ENCODE data around the gene PMEPA1. TPM values are rescaled to one million over a fixed set of nuclear protein-coding genes. Genes with fewer than 3 reads are reported as not detected.

Gene PMEPA1
- total and polyA plus RNA-seq, 2 experiments from 2014 or later, result 6.1 to 11.8 TPM

- H3K9ac ChIP-seq, result no peak overlapping the region
- TF ChIP-seq EZH2 (IDR thresholded peaks at IDR 0.05; ENCODE audit: insufficient read depth, poor library complexity, severe bottlenecking), result no peak
- TF ChIP-seq EZH2phosphoT487 (IDR thresholded peaks at IDR 0.05; ENCODE audit: insufficient read depth, low read depth), result no peak
- no peaks in the 10 kb centered on the region for H3K36me3 ChIP-seq (ENCODE audit: low read depth)
- H3K79me2 ChIP-seq (ENCODE audit: insufficient read depth), result peaks cover 91% of the 10 kb centered on the region
- no peak for DNase-seq
- no peaks in the 10 kb centered on the region for H3K9me3 ChIP-seq (ENCODE audit: low read depth)
- no peaks in the 10 kb centered on the region for H4K20me1 ChIP-seq (ENCODE audit: insufficient read depth)
- H3K27me3 ChIP-seq (replicated peaks; ENCODE audit: insufficient read depth), result no peaks in the 10 kb centered on the region
- no peaks in the 10 kb centered on the region for H3K4me1 ChIP-seq (ENCODE audit: insufficient read depth)
- no peaks in the 10 kb centered on the region for H3F3A ChIP-seq (ENCODE audit: insufficient read depth)
- H3K4me2 ChIP-seq (ENCODE audit: unreplicated experiment), result no peak overlapping the region
- H2AFZ ChIP-seq, result no peak overlapping the region
- in situ Hi-C loops (cut with MboI), result no loop called here
- WGBS, 2 experiments (ENCODE audit: low coverage in 1 of 2, low lambda C conversion rate in 2 of 2, missing lambda C conversion rate in 2 of 2), result 95% methylated on average over 14 of the region's 14 CpGs
- H3K4me3 ChIP-seq, result no peak overlapping the region
- no peaks in the 10 kb centered on the region for H3K9me2 ChIP-seq (ENCODE audit: insufficient read depth)
- no peak overlapping the region for H3K27ac ChIP-seq
Observed at GRCh38 chr20:57664924-57665588, 44.8 kb downstream of the PMEPA1 start.

DNA sequence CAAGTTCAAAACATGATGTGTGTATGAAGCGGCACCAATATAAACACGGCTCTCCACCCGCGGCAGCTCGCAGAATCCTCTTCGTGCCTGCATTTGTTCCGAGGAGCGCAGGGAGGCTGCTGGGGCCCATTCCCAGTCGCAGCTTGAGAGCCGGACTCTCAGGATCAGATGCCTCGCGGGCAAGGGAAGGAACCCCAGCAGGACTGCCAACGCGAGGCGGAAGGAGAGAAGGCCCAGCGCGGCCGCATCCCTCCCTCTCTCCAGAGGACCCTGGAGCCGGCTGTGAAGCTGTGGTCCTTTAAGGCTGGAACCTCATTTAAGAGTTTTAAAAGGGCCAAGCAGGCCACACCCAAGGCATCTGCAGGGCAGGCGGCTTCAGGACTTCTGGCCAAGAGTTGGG is 45.3 kb downstream of the PMEPA1 start:
- in situ Hi-C loops (cut with MboI), result no loop called here
- TF ChIP-seq EZH2phosphoT487 (IDR thresholded peaks at IDR 0.05; ENCODE audit: insufficient read depth, low read depth), result no peak
- TF ChIP-seq EZH2 (IDR thresholded peaks at IDR 0.05; ENCODE audit: insufficient read depth, poor library complexity, severe bottlenecking), result no peak

GRCh38 chr20:57663681-57664451 is 45.9 kb downstream of the PMEPA1 start:
- H3K36me3 ChIP-seq (ENCODE audit: low read depth), result no peaks in the 10 kb centered on the region
- TF ChIP-seq EZH2phosphoT487 (IDR thresholded peaks at IDR 0.05; ENCODE audit: insufficient read depth, low read depth), result no peak
- no peak for TF ChIP-seq EZH2 (IDR thresholded peaks at IDR 0.05; ENCODE audit: insufficient read depth, poor library complexity, severe bottlenecking)
- H3K9ac ChIP-seq, result no peak overlapping the region
- no peaks in the 10 kb centered on the region for H3K9me3 ChIP-seq (ENCODE audit: low read depth)
- no peaks in the 10 kb centered on the region for H3F3A ChIP-seq (ENCODE audit: insufficient read depth)
- DNase-seq, result no peak
- H4K20me1 ChIP-seq (ENCODE audit: insufficient read depth), result no peaks in the 10 kb centered on the region
- in situ Hi-C loops (cut with MboI), result no loop called here
- 88 to 93% methylated on average over 26 to 27 of the region's 27 CpGs for WGBS, 2 experiments (ENCODE audit: low coverage in 1 of 2, low lambda C conversion rate in 2 of 2, missing lambda C conversion rate in 2 of 2)
- no peak overlapping the region for H3K4me3 ChIP-seq
- H3K79me2 ChIP-seq (ENCODE audit: insufficient read depth), result peaks cover 83% of the 10 kb centered on the region
- no peak overlapping the region for H3K4me2 ChIP-seq (ENCODE audit: unreplicated experiment)
- H2AFZ ChIP-seq, result no peak overlapping the region
- H3K27ac ChIP-seq, result no peak overlapping the region
- no peaks in the 10 kb centered on the region for H3K9me2 ChIP-seq (ENCODE audit: insufficient read depth)
- no peaks in the 10 kb centered on the region for H3K4me1 ChIP-seq (ENCODE audit: insufficient read depth)
- no peaks in the 10 kb centered on the region for H3K27me3 ChIP-seq (replicated peaks; ENCODE audit: insufficient read depth)

More for the DNA sequence above, 45.3 kb downstream of the PMEPA1 start:
- H3K9ac ChIP-seq, result no peak overlapping the region
- no peaks in the 10 kb centered on the region for H3K27me3 ChIP-seq (replicated peaks; ENCODE audit: insufficient read depth)
- H3K9me3 ChIP-seq (ENCODE audit: low read depth), result no peaks in the 10 kb centered on the region
- no peak for DNase-seq
- H2AFZ ChIP-seq, result no peak overlapping the region
- H3K79me2 ChIP-seq (ENCODE audit: insufficient read depth), result peaks cover 88% of the 10 kb centered on the region
- no peak overlapping the region for H3K27ac ChIP-seq
- H3K4me3 ChIP-seq, result no peak overlapping the region
- H3K4me2 ChIP-seq (ENCODE audit: unreplicated experiment), result no peak overlapping the region
- no peaks in the 10 kb centered on the region for H3F3A ChIP-seq (ENCODE audit: insufficient read depth)
- no peaks in the 10 kb centered on the region for H3K36me3 ChIP-seq (ENCODE audit: low read depth)
- WGBS, 2 experiments (ENCODE audit: low coverage in 1 of 2, low lambda C conversion rate in 2 of 2, missing lambda C conversion rate in 2 of 2), result 69 to 71% methylated on average over 20 of the region's 20 CpGs
- H4K20me1 ChIP-seq (ENCODE audit: insufficient read depth), result no peaks in the 10 kb centered on the region
- H3K9me2 ChIP-seq (ENCODE audit: insufficient read depth), result no peaks in the 10 kb centered on the region
- no peaks in the 10 kb centered on the region for H3K4me1 ChIP-seq (ENCODE audit: insufficient read depth)

DNA sequence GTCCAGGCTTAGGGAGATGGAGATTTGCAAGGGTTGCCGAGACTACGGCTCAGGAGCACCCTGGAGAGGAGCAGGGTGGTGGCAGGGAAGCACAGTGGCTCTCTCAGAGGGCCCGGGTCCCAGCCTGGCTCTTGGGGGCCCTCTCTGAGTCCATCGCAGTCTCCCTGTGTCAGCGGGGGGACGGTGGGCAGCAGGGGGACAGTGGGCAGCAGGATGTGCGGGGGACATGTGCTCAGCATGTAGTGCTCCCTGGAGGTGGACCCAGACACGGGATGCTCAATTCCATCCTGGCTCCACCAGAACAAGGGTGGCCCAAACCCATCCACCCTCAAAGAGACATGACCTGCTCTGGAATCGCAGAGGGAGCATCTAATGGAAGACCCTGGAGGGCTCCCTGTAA is 46.6 kb downstream of the PMEPA1 start:
- no peaks in the 10 kb centered on the region for H3F3A ChIP-seq (ENCODE audit: insufficient read depth)
- in situ Hi-C loops (cut with MboI), result no loop called here
- no peaks in the 10 kb centered on the region for H4K20me1 ChIP-seq (ENCODE audit: insufficient read depth)
- no peak overlapping the region for H3K9ac ChIP-seq
- H3K9me3 ChIP-seq (ENCODE audit: low read depth), result no peaks in the 10 kb centered on the region
- TF ChIP-seq EZH2 (IDR thresholded peaks at IDR 0.05; ENCODE audit: insufficient read depth, poor library complexity, severe bottlenecking), result no peak
- no peak for TF ChIP-seq EZH2phosphoT487 (IDR thresholded peaks at IDR 0.05; ENCODE audit: insufficient read depth, low read depth)
- no peaks in the 10 kb centered on the region for H3K4me1 ChIP-seq (ENCODE audit: insufficient read depth)
- no peak overlapping the region for H3K4me2 ChIP-seq (ENCODE audit: unreplicated experiment)
- no peak overlapping the region for H3K4me3 ChIP-seq
- no peaks in the 10 kb centered on the region for H3K9me2 ChIP-seq (ENCODE audit: insufficient read depth)
- no peak for DNase-seq
- peaks cover 77% of the 10 kb centered on the region for H3K79me2 ChIP-seq (ENCODE audit: insufficient read depth)
- H3K36me3 ChIP-seq (ENCODE audit: low read depth), result no peaks in the 10 kb centered on the region
- no peak overlapping the region for H2AFZ ChIP-seq
- WGBS, 2 experiments (ENCODE audit: low coverage in 1 of 2, low lambda C conversion rate in 2 of 2, missing lambda C conversion rate in 2 of 2), result 92 to 96% methylated on average over 8 to 9 of the region's 9 CpGs
- no peak overlapping the region for H3K27ac ChIP-seq
- no peaks in the 10 kb centered on the region for H3K27me3 ChIP-seq (replicated peaks; ENCODE audit: insufficient read depth)
